ENCODE measurements around the gene TMEM138.
"Not testable (repeated sequence)": the region's sequence is repeated elsewhere in the genome, so short reads cannot be mapped to it uniquely, and the experiment has no call there.

The TMEM138 gene

GRCh38 chr11:61367406-61367805 is 5.2 kb downstream of the TMEM138 start:
- no peak for DNase-seq

- no peak for DNase-seq
Measured at GRCh38 chr11:61368646-61369045, 6.5 kb downstream of the TMEM138 start.

GRCh38 chr11:61369372-61370348 is 7.5 kb downstream of the TMEM138 start:
- no peak for DNase-seq

GRCh38 chr11:61370349-61371005 is 8.3 kb downstream of the TMEM138 start:
- no peak for DNase-seq

- no peak for DNase-seq
Measured at GRCh38 chr11:61372659-61373420, 10.7 kb downstream of the TMEM138 start.

- no peak for DNase-seq
Measured at GRCh38 chr11:61375761-61376108, 13.6 kb downstream of the TMEM138 start.

GRCh38 chr11:61377461-61378160 is 15.4 kb downstream of the TMEM138 start:
- no peak for DNase-seq

- no peak for DNase-seq
Measured at GRCh38 chr11:61378713-61379313, 16.6 kb downstream of the TMEM138 start.

GRCh38 chr11:61380884-61381283 is 18.7 kb downstream of the TMEM138 start:
- DNase-seq = no peak

- not testable (repeated sequence) for DNase-seq
Measured at GRCh38 chr11:61383859-61384258, 21.7 kb downstream of the TMEM138 start.

- no peak for DNase-seq
Measured at GRCh38 chr11:61384271-61385242, 22.4 kb downstream of the TMEM138 start.

GRCh38 chr11:61390161-61390560 is 28.0 kb downstream of the TMEM138 start:
- DNase-seq = no peak

GRCh38 chr11:61392981-61393595 is 30.9 kb downstream of the TMEM138 start:
- DNase-seq = no peak

- DNase-seq = no peak
Measured at GRCh38 chr11:61401173-61401572, 39.0 kb downstream of the TMEM138 start.

- DNase-seq = no peak
Measured at GRCh38 chr11:61401573-61401972, 39.4 kb downstream of the TMEM138 start.

- DNase-seq = no peak
Measured at GRCh38 chr11:61403658-61404057, 41.5 kb downstream of the TMEM138 start.

- no peak for DNase-seq
Measured at GRCh38 chr11:61404103-61404502, 41.9 kb downstream of the TMEM138 start.

GRCh38 chr11:61404641-61405040 is 42.5 kb downstream of the TMEM138 start:
- DNase-seq = no peak

- DNase-seq = no peak
Measured at GRCh38 chr11:61406067-61406466, 43.9 kb downstream of the TMEM138 start.

- no peak for DNase-seq
Measured at GRCh38 chr11:61406991-61407728, 45.0 kb downstream of the TMEM138 start.
